GM18498 (cell line): ENCODE measurements around the gene EPB41L4A.
"Not testable (repeated sequence)": the region's sequence is repeated elsewhere in the genome, so short reads cannot be mapped to it uniquely, and the experiment has no call there.

Source experiments
- ATAC-seq: cut with Tn5 transposase; IDR thresholded peaks from one replicate; pipeline ENCODE4 v1.9.1; 2021; ENCODE audit warnings: mild to moderate bottlenecking, moderate library complexity; ENCODE audit not compliant: unreplicated experiment

The EPB41L4A gene

DNA sequence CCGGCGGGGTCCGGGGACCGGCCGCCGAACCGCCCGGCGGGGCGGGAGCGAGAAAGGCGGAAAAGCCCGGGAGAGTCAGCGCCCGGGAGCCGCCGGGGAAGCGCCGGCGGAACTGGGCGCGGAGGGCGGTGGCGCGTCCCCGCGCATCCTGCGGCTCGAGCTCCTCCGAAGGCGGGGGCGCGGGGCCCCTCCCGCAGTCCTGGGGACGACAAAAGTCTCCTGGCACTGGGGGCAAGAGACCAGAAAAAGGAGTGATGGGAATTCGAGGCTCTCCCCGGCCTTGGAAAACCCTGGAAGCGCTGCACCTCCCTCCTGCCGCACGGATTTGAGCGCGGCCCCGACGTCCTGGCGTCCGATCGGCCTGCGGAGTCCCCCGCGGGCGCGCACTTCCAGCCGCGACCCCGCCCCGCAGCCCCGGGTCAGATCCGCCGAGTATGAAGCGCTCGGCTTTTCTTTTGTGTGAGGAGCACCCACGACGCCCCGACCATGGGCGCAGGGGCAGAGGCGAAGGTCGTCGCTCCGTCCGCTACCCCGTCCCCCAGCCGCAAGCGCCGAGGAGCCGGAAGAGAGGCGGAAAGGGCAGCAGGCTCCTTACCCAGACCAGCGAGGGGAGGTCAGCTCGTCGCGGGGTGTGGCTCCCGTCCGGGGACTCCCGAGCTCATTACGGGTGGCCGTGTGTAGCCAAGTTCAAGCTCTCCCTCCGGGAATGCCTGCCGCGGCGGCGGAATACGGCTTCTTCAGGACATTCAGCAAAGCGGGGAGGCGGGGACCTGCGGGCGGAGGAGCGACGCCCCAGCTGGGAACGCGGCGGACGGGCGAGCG, at the start of gene EPB41L4A:
EPB41L4A (minus strand) TSS at position 114 of the 822 bp plus-strand sequence. CDS start 238 bp downstream, outside the sequence.
- ATAC-seq, result peak; percentile 27

- no peak for ATAC-seq
These were observed 48.4 kb upstream of the EPB41L4A start for GRCh38 chr5:112467485-112467884.

- not testable (repeated sequence) for ATAC-seq
These were observed 47.2 kb upstream of the EPB41L4A start for GRCh38 chr5:112466261-112466660.

GRCh38 chr5:112447187-112447760, 28.2 kb upstream of the EPB41L4A start:
- not testable (repeated sequence) for ATAC-seq

DNA sequence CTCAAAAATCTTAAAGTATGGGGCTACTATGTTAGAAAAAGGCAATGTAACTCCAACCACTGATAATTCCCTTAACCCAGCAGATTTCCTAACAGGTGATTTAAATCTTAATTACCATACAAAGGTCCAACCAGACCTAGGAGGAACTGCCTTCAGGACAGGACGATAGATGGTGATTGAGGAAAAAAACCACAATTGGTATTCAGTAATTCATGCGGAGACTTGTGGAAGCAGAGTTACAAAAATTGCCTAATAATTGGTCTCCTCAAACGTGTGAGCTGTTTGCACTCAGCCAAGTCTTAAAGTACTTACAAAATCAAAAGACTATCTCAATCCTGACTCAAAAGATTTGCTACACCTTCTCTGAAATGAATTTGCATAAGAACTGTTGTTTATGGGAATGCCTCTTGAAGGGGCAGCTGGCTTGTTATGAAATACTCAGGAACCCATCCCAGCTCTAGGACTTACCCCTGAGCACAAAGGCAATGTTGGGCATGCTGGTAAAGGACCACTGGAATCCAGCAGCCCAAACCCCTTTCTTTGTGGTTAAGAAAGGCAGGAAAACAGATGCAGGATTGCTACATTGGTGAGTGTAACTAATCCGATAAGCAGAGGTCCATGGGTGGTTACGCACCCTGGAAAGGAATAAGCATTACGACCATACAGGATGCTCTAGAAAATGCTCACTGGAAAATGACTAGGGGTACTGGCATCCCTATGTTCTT, 26.7 kb upstream of the EPB41L4A start:
- ATAC-seq, result no peak

GRCh38 chr5:112443932-112444331, 24.9 kb upstream of the EPB41L4A start:
- not testable (repeated sequence) for ATAC-seq

DNA sequence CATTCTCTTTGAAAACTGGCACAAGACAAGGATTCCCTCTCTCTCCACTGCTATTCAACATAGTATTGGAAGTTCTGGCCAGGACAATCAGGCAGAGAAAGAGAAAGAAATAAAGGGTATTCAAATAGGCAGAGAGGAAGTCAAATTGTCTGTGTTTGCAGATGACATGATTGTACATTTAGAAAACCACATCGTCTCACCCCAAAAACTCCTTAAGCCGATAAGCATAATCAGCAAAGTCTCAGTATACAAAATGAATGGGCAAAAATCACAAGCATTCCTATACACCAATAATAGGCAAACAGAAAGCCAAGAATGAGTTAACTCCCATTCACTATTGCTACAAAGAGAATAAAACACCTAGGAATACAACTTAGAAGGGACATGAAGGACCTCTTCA, 21.0 kb upstream of the EPB41L4A start:
- ATAC-seq, result no peak

DNA sequence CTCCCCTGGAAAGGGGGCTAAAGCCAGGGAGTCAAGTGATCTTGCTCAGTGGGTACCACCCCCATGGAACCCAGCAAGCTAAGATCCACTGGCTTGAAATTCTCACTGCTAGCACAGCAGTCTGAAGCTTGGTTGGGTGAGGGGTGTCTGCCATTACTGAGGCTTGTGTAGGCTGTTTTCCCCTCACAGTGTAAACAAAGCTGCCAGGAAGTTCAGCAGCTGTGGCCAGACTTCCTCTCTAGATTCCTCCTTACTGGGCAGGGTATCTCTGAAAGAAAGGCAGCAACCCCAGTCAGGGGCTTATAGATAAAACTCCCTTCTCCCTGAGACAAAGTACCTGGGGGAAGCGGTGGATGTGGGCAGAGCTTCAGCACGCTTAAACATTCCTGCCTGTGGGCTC, 17.1 kb upstream of the EPB41L4A start:
- ATAC-seq, result no peak

- ATAC-seq, result no peak
These were observed 15.6 kb upstream of the EPB41L4A start for GRCh38 chr5:112434641-112435040.

- ATAC-seq, result not testable (repeated sequence)
These were observed 7.1 kb upstream of the EPB41L4A start for GRCh38 chr5:112426202-112426601.

DNA sequence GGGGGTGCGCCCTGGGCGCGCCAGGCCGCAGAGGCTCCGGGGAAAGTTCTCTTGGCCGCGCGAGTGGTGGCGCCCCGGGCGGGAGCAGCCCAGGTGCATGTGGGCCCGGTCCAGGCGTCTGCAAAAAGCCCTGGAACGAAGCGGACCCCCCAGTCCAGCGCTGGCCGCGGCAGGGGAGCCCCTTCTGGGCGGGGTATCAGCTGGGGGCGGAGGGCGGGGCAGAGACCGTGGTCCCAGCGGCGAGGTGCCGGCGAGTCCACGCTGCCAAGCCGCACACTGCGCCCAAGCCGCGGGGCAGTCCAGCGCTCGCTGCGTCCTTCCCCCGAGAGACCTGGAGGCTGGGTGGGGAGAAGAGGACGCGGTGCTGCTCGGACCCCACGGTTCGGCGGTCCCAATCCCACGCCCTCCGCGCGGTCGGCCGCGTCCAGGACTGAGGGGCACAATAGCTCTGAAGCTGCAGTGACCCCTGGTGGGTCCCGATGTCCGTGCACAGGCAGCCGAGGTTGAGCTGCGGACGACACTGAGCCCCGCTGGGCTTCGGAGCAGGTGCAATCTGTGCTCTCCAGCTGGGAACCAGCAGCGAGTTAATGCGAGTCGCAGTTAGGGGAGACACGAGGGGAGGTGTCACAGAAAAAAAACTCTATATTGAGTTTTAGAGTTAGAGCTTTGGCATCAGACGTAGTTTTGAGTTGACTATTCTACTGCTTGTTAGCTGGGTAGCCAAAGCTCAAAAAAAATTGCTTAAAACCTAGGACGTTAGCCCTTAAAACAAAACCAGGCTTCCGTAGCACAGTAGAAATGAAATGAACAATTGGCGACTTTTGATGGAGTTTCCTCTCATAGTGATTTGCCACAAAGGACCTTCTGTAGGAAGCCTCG, 1.1 kb upstream of the EPB41L4A start:
- peak; percentile 86 for ATAC-seq

DNA sequence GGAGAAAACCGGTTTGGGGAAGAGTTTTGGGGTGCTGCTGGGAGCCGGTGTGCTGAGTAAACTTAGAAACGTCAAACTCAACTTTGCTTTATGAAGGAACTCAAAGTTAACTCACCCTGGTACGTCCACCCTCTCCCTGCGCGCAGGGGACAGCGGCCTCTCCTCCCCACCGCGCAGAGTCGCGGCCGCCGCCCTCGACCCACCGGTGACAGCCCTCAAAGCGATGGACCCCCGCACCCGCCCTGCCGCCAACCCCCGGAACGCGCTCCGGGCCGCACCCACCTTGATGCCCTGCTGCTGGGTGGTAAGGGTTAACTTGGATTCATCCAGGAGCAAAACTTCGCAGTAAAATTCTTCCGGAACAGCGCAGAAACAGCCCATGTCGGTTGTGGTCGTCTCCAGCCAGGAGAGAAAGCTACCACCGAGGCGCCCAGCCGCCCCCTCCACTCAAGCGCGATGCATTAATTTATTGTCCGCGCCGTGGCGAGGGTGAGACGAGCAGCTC, 366 bp downstream of the EPB41L4A start:
- ATAC-seq, result no peak

DNA sequence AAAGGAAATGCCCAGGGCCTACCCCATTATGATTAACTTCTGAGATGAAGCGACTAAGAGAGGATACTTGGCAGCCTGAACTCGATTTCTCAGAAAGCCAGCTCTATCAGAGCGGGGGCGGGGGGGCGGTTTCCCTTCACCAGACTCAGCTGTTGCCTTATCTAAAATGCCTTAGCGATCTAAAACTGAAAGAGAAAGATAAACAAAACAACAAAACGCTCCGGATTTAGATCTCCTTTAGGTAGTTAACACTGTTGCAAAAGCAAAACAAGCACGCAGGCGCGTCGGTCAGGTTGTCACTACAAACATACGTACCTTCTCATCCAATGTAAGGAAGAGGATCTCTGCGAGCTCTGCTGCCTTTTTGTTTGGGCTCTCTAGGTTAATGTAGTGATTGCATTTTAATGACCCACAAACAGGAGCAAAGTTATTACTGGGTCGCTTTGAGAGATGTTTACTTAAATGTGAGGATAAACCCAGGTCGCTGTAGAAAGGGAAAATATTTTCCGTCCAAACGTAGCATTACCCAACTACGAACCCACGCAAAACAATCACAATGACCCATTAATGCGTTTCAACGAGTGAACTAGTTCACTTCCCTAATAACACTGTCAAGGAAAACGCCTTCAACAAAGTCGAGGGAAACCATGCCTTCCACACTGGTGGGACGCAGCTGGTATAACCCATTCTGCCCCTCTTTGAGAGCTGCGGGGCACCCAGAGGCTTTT, 982 bp downstream of the EPB41L4A start:
- ATAC-seq, result peak; percentile 42

DNA sequence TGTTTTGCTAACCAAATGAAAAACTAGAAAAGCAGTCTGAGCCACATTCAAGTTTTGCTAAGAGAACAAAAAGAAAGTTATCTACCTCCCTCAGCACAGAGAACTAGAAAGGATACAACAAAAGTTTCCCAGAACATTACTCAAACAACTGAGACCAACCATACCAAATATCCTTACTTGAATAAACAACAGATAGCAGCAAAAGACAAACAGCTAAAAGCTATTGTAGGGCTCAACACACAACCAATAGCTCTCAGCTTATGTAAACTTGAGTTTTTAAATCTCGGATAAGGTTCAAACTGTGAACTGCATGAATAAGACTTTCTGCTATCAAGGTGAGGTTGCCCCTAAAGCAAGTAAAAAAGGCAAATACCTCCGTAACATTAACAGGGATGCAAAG, 3.5 kb downstream of the EPB41L4A start:
- no peak for ATAC-seq

GRCh38 chr5:112413611-112414010, 5.5 kb downstream of the EPB41L4A start:
- ATAC-seq, result no peak

GRCh38 chr5:112412346-112412745, 6.7 kb downstream of the EPB41L4A start:
- no peak for ATAC-seq

DNA sequence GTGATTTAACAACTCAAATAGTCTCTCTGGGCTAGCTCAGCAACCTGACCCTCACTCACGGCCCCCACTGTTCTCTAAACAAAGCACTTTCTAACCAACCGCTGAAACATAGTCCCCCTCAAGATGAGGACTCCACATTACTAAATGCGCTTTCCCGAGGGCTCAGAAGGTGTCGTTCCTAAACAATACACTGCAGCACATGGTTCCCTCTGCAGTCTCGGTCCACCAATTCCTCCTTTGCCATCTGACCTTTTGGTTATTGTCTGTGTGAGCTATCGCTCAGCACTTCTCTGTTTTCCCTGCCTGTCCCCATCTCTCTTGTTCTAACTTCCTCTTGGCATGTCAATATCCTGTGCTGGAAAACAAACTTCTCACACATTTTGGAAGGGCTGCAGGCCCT, 7.2 kb downstream of the EPB41L4A start:
- ATAC-seq, result no peak

DNA sequence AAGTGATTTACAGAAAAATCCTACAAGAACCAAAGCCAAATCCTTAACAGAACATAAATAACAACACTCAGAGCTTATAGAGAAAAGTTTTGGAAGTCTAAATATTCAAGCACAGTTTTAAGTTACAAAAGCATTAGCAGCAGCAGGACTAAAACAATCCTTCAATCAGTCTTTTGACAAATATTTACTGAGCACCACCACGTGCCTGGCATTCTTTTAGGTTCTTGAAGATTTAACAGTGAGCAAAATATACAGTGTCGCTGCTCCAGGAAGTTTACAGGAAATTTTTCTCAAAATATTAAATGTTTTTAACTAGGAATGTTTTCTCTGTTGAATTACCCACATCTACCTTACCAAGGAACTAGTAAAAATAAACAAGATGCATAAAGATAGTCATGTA, 11.4 kb downstream of the EPB41L4A start:
- ATAC-seq, result no peak

GRCh38 chr5:112407240-112407639, 11.8 kb downstream of the EPB41L4A start:
- ATAC-seq, result no peak

- no peak for ATAC-seq
These were observed 16.0 kb downstream of the EPB41L4A start for GRCh38 chr5:112403069-112403468.
